Measurements from ENCODE around the gene ACSS2. TPM values are rescaled to one million over a fixed set of nuclear protein-coding genes. Genes with fewer than 3 reads are reported as not detected.

The ACSS2 gene, protein sequence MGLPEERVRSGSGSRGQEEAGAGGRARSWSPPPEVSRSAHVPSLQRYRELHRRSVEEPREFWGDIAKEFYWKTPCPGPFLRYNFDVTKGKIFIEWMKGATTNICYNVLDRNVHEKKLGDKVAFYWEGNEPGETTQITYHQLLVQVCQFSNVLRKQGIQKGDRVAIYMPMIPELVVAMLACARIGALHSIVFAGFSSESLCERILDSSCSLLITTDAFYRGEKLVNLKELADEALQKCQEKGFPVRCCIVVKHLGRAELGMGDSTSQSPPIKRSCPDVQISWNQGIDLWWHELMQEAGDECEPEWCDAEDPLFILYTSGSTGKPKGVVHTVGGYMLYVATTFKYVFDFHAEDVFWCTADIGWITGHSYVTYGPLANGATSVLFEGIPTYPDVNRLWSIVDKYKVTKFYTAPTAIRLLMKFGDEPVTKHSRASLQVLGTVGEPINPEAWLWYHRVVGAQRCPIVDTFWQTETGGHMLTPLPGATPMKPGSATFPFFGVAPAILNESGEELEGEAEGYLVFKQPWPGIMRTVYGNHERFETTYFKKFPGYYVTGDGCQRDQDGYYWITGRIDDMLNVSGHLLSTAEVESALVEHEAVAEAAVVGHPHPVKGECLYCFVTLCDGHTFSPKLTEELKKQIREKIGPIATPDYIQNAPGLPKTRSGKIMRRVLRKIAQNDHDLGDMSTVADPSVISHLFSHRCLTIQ
- total RNA-seq: 10 to 100 TPM; 54.3 to 98.1 (median 71.5) TPM

GRCh38 chr20:34876406-34877282 is at the start of gene ACSS2:
TSS of gene ACSS2 (plus strand) at chr20:34876612. CDS start at chr20:34876646, 34 bp downstream.
- TF ChIP-seq, protein P1, sequence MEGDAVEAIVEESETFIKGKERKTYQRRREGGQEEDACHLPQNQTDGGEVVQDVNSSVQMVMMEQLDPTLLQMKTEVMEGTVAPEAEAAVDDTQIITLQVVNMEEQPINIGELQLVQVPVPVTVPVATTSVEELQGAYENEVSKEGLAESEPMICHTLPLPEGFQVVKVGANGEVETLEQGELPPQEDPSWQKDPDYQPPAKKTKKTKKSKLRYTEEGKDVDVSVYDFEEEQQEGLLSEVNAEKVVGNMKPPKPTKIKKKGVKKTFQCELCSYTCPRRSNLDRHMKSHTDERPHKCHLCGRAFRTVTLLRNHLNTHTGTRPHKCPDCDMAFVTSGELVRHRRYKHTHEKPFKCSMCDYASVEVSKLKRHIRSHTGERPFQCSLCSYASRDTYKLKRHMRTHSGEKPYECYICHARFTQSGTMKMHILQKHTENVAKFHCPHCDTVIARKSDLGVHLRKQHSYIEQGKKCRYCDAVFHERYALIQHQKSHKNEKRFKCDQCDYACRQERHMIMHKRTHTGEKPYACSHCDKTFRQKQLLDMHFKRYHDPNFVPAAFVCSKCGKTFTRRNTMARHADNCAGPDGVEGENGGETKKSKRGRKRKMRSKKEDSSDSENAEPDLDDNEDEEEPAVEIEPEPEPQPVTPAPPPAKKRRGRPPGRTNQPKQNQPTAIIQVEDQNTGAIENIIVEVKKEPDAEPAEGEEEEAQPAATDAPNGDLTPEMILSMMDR (IDR thresholded peaks at IDR 0.05): no peak
- no peak for TF ChIP-seq POLR2A (IDR thresholded peaks at IDR 0.05)
- intact Hi-C loops (cut with DNase I; ENCODE audit: low total_unique reads): no loop called here
- peak in 1 of 2 donors; percentile 100 for DNase-seq (ENCODE audit: low spot score in 2 of 2)
- H3K4me3 ChIP-seq (ENCODE audit: low read depth, poor library complexity, severe bottlenecking): peak within 1 kb of the TSS; percentile 83
- WGBS, 2 donors: 0 to 1% methylated on average over 51 to 63 of the region's 63 CpGs

DNA sequence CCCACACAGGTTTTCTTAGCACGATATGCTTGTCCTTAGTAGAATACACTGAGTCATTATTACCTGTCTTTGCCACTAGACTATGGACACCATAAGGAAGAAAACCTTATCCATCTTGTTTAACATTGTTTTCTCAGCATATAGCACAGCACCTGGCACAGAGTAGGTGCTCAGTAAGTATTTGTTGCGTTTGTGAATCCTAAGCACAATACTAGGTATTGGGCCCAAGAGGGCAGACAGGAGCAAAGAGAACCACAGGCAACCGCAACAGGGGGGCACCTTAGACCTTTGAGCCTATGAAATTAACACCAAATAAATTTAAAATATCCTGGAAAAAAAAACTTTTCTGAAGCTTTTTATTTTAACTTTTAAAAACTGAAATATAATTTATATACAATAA is 47.2 kb upstream of the ACSS2 start:
- intact Hi-C loops (cut with DNase I; ENCODE audit: low total_unique reads): no loop called here
- no peak overlapping the region for H3K4me3 ChIP-seq (ENCODE audit: low read depth, poor library complexity, severe bottlenecking)
- TF ChIP-seq, protein P1 (IDR thresholded peaks at IDR 0.05): no peak
- TF ChIP-seq POLR2A (IDR thresholded peaks at IDR 0.05): no peak
- 81 to 83% methylated on average over 3 of the region's 3 CpGs for WGBS, 2 donors
- no peak for DNase-seq (ENCODE audit: low spot score in 2 of 2)

DNA sequence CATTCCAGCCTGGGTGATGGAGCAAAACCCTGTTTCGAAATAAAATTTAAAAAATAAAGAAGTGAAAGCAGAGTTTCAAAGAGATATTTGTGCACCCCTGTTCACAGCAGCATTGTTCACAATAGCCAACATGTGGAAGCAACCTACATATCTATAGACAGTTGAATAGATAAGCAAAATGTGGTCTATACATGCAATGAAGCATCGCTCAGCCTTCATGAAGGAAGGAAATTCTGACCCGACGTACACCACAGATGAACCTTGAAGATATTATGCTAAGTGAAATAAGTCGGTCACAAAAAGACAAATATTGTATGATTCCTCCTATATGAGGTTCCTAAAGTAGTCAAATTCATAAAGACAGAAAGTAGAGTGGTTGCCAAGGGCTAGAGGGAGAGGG is 44.5 kb upstream of the ACSS2 start:
- DNase-seq (ENCODE audit: low spot score in 2 of 2): no peak
- 72 to 75% methylated on average over 5 of the region's 5 CpGs for WGBS, 2 donors
- intact Hi-C loops (cut with DNase I; ENCODE audit: low total_unique reads): no loop called here
- no peak overlapping the region for H3K4me3 ChIP-seq (ENCODE audit: low read depth, poor library complexity, severe bottlenecking)
- TF ChIP-seq, protein P1 (IDR thresholded peaks at IDR 0.05): no peak
- no peak for TF ChIP-seq POLR2A (IDR thresholded peaks at IDR 0.05)

- intact Hi-C loops (cut with DNase I; ENCODE audit: low total_unique reads): no loop called here
- WGBS, 2 donors: 15% methylated on average over 6 of the region's 6 CpGs
- H3K4me3 ChIP-seq (ENCODE audit: low read depth, poor library complexity, severe bottlenecking): no peak overlapping the region
- no peak for DNase-seq (ENCODE audit: low spot score in 2 of 2)
- TF ChIP-seq, protein P1 (IDR thresholded peaks at IDR 0.05): no peak
- no peak for TF ChIP-seq POLR2A (IDR thresholded peaks at IDR 0.05)
Observed at GRCh38 chr20:34834459-34834893, 41.9 kb upstream of the ACSS2 start.

DNA sequence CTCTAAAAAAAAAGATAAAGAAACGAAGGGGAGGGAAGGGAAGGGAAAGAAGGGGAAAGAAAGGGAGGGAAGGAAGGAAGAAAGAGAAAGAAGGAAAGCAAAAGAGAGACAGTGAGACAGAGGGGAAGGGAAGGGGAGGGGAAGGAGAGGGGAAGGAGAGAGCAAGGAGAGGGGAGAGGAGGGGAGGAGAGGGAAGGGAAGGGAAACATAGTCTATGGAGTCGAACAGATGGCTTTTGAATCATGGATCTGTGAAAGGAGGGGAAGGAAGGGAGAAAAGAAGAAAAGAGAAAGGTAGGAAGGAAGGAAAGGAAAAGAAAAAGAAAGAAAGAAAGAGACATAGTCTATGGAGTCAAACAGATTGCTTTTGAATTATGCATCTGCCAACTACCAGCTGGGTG is 34.3 kb upstream of the ACSS2 start:
- 59 to 73% methylated on average over 2 of the region's 2 CpGs for WGBS, 2 donors
- no peak overlapping the region for H3K4me3 ChIP-seq (ENCODE audit: low read depth, poor library complexity, severe bottlenecking)
- intact Hi-C loops (cut with DNase I; ENCODE audit: low total_unique reads): no loop called here
- DNase-seq (ENCODE audit: low spot score in 2 of 2): no peak
- TF ChIP-seq, protein P1 (IDR thresholded peaks at IDR 0.05): no peak
- TF ChIP-seq POLR2A (IDR thresholded peaks at IDR 0.05): no peak

Data from lower leg skin (tissue), 4 donors.